Measurements from ENCODE around the gene FIGNL2. TPM values are rescaled to one million over a fixed set of nuclear protein-coding genes. Genes with fewer than 3 reads are reported as not detected.

Gene FIGNL2
- total RNA-seq, 2 donors from 2014 or later = 0.40 to 0.78 TPM

Other genes starting within 250 kb of the FIGNL2 start
- not detected for gene ANKRD33, start 39.4 kb upstream of the FIGNL2 start, total RNA-seq
- not detected for gene ACVRL1, start 58.8 kb upstream of the FIGNL2 start, total RNA-seq
- gene ACVR1B, start 103.0 kb upstream of the FIGNL2 start, total RNA-seq = 10 to 100 TPM; 16.6 to 17.5 TPM
- 1 to 10 TPM; 5.4 to 5.6 TPM for gene TAMALIN, start 158.2 kb upstream of the FIGNL2 start, total RNA-seq
- gene NR4A1, start 202.7 kb upstream of the FIGNL2 start, total RNA-seq = 1 to 10 TPM; 3.0 to 4.0 TPM
- 10 to 100 TPM; 43.1 to 55.1 TPM for gene ATG101, start 221.3 kb upstream of the FIGNL2 start, total RNA-seq
- not detected for gene SMIM41, start 231.0 kb upstream of the FIGNL2 start, total RNA-seq

Measured in natural killer cell treated with Interleukin-12 subunit alpha and Interleukin-12 subunit beta and Interleukin-15 and Interleukin-18, amount 100 ng/mL, for 72 hours (primary cell).